ENCODE data around the gene GPR148.

The GPR148 gene

GRCh38 chr2:130754811-130755210 lies 25.9 kb downstream of the GPR148 start:
- no peak for DNase-seq

GRCh38 chr2:130755256-130756052 lies 26.6 kb downstream of the GPR148 start, which contains the start of gene AMER3:
AMER3 (plus strand) TSS chr2:130755540; CDS start chr2:130762073, 6,533 bp downstream.
- DNase-seq, result no peak

- no peak for DNase-seq
Observed at GRCh38 chr2:130756053-130756873, 27.4 kb downstream of the GPR148 start.

GRCh38 chr2:130756874-130757668 lies 28.2 kb downstream of the GPR148 start:
- DNase-seq, result no peak

GRCh38 chr2:130759906-130760753 lies 31.3 kb downstream of the GPR148 start:
- peak; percentile 61 for DNase-seq

GRCh38 chr2:130760754-130761751 lies 32.2 kb downstream of the GPR148 start:
- DNase-seq, result no peak

- no peak for DNase-seq
Observed at GRCh38 chr2:130762031-130762909, 33.4 kb downstream of the GPR148 start.

- DNase-seq, result no peak
Observed at GRCh38 chr2:130762910-130763385, 34.1 kb downstream of the GPR148 start.

- DNase-seq, result no peak
Observed at GRCh38 chr2:130763405-130763804, 34.5 kb downstream of the GPR148 start.

GRCh38 chr2:130764035-130764820 lies 35.4 kb downstream of the GPR148 start:
- no peak for DNase-seq

GRCh38 chr2:130764821-130765115 lies 35.9 kb downstream of the GPR148 start:
- DNase-seq, result no peak

- DNase-seq, result no peak
Observed at GRCh38 chr2:130765464-130765863, 36.6 kb downstream of the GPR148 start.

- no peak for DNase-seq
Observed at GRCh38 chr2:130766037-130766436, 37.2 kb downstream of the GPR148 start.

GRCh38 chr2:130766711-130767407 lies 38.0 kb downstream of the GPR148 start:
- no peak for DNase-seq

GRCh38 chr2:130767408-130767775 lies 38.5 kb downstream of the GPR148 start:
- DNase-seq, result no peak

- no peak for DNase-seq
Observed at GRCh38 chr2:130768191-130768855, 39.5 kb downstream of the GPR148 start.

GRCh38 chr2:130769343-130769907 lies 40.6 kb downstream of the GPR148 start:
- no peak for DNase-seq
